Measurements from ENCODE around the gene STK11IP. TPM values are rescaled to one million over a fixed set of nuclear protein-coding genes. Genes with fewer than 3 reads are reported as not detected.
A peak's percentile ranks its signal among the peaks of the same experiment; 100 is the strongest.

Gene STK11IP
- total and polyA plus RNA-seq, 2 of the 13 experiments (the other 11 are each of a cell fraction or from before 2014, with no cell fraction given), result 12.8 to 24.0 TPM

GRCh38 chr2:219571311-219572236 is 26.1 kb upstream of the STK11IP start, which contains the start of gene OBSL1 (continued):
- TF ChIP-seq HIC2 (CRISPR knock-in tag; IDR thresholded peaks at IDR 0.05; ENCODE audit: low read depth) (peak; percentile 69), RXRB (CRISPR knock-in tag; IDR thresholded peaks at IDR 0.05; ENCODE audit: borderline replicate concordance) (peak; percentile 81), MED8 (CRISPR knock-in tag; IDR thresholded peaks at IDR 0.05; ENCODE audit: insufficient replicate concordance) (peak; percentile 61), DBP (CRISPR knock-in tag; IDR thresholded peaks at IDR 0.05; ENCODE audit: not compliant biosample characterization) (no peak), ZSCAN31 (CRISPR knock-in tag; IDR thresholded peaks at IDR 0.05; ENCODE audit: low read depth) (peak; percentile 63), ZSCAN21 (CRISPR knock-in tag; IDR thresholded peaks at IDR 0.05; ENCODE audit: borderline replicate concordance) (no peak), NPAS2 (CRISPR knock-in tag; IDR thresholded peaks at IDR 0.05; ENCODE audit: borderline replicate concordance) (no peak), ATF7-NPFF (CRISPR knock-in tag; IDR thresholded peaks at IDR 0.05; ENCODE audit: low read depth) (no peak; the same call in 1 of the 2 replicates), ZNF550 (CRISPR knock-in tag; IDR thresholded peaks at IDR 0.05; ENCODE audit: borderline replicate concordance) (no peak), WIZ (CRISPR knock-in tag; IDR thresholded peaks at IDR 0.05) (peak; percentile 76; the same call in 1 of the 2 replicates), KDM4B (CRISPR knock-in tag; IDR thresholded peaks at IDR 0.05) (no peak), CAMTA2 (CRISPR knock-in tag; IDR thresholded peaks at IDR 0.05; ENCODE audit: borderline replicate concordance) (no peak), ARID2 (CRISPR knock-in tag; IDR thresholded peaks at IDR 0.05; ENCODE audit: borderline replicate concordance) (no peak), TRIM22 (IDR thresholded peaks at IDR 0.05) (no peak)
- TF ChIP-seq, protein P1, sequence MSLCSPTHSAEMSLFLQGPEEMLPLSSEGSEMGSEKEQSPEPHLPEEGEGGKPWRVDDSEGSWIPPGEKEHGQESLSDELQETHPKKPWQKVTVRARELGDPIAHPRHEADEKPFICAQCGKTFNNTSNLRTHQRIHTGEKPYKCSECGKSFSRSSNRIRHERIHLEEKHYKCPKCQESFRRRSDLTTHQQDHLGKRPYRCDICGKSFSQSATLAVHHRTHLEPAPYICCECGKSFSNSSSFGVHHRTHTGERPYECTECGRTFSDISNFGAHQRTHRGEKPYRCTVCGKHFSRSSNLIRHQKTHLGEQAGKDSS (CRISPR knock-in tag; IDR thresholded peaks at IDR 0.05; ENCODE audit: borderline replicate concordance, low read depth), result 0 out of 2 replicates have a peak, but pooled peaks have one; percentile 61
- TF ChIP-seq, protein P2, sequence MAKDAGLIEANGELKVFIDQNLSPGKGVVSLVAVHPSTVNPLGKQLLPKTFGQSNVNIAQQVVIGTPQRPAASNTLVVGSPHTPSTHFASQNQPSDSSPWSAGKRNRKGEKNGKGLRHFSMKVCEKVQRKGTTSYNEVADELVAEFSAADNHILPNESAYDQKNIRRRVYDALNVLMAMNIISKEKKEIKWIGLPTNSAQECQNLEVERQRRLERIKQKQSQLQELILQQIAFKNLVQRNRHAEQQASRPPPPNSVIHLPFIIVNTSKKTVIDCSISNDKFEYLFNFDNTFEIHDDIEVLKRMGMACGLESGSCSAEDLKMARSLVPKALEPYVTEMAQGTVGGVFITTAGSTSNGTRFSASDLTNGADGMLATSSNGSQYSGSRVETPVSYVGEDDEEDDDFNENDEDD (CRISPR knock-in tag; IDR thresholded peaks at IDR 0.05; ENCODE audit: borderline replicate concordance), result peak; percentile 79
- TF ChIP-seq, protein P3, sequence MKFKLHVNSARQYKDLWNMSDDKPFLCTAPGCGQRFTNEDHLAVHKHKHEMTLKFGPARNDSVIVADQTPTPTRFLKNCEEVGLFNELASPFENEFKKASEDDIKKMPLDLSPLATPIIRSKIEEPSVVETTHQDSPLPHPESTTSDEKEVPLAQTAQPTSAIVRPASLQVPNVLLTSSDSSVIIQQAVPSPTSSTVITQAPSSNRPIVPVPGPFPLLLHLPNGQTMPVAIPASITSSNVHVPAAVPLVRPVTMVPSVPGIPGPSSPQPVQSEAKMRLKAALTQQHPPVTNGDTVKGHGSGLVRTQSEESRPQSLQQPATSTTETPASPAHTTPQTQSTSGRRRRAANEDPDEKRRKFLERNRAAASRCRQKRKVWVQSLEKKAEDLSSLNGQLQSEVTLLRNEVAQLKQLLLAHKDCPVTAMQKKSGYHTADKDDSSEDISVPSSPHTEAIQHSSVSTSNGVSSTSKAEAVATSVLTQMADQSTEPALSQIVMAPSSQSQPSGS (CRISPR knock-in tag; IDR thresholded peaks at IDR 0.05), result no peak; the same call in none of the 2 replicates

Data from HepG2 (cell line).